AG08396 (cell line): ENCODE results near the gene ATP12A.
"Not testable (repeated sequence)": the region's sequence is repeated elsewhere in the genome, so short reads cannot be mapped to it uniquely, and the experiment has no call there.

Experiments
- DNase-seq: peaks from one replicate; pipeline ENCODE4 v3.0.0; 2012; ENCODE audit warnings: low spot score, mixed read lengths

The ATP12A gene

GRCh38 chr13:24688950-24689349 lies 8.7 kb downstream of the ATP12A start:
- DNase-seq, result no peak

DNA sequence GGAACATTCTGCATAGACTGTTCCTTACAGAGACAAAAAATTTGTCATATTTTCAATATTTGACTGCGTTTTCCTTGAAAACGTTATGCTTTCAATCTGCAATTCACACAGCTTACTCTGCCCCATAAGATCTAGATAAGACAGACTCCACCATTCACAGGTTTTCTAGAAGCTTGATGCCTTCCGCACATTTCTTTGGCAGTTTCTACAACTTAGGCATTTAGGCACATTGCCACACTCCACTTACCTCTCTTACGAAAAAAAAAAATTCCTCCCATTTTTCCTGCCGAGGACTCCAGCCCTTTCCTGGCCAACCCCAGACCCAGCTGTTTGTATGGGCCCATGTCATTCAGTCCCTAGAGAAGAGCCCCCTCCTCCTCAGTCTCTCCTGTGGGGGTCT lies 11.2 kb downstream of the ATP12A start:
- DNase-seq, result no peak

DNA sequence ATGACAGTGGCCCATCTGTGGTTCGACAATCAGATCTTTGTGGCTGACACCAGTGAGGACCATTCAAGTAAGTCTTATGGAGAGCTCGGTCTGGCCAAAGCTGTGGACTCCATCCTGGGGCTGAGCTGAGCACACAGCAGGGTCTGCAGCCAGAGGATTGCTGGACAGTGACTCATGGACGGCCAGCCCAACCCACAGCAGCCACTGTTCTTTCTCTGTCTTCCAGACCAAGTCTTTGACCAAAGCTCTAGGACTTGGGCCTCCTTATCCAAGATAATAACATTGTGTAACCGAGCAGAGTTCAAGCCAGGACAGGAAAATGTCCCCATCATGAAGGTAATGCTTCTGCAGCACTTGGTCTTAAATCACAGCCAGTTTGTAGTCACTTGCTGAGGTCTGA lies 12.4 kb downstream of the ATP12A start:
- DNase-seq, result peak; percentile 75

DNA sequence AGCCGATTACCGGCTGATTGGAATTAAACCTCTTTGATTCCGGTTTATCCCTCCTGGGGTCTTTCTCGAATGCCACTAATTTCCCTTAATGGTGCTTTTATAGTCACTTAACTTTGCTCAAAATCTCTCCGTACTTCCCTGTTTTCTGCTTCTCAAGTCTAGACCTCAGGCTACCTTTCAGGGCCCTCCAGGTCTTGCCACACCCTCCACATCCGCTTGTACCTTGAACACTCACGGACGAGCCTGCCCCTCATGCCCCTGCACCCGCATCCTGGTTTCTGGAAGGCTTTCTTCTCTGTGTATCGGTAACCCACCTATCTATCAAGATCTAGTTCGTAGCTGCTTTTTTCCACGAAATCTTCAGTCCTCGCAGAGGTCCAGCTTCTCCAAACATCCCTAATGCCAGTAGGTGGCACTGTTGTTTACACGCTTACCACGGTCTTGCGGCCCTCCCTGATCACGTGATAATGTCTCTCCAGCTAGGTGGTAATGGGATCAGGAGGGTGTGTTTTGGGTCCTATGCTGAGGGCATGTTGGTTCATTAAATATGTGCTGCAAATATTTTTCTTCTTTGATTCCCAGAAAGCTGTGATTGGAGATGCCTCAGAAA lies 13.8 kb downstream of the ATP12A start:
- DNase-seq, result peak; percentile 73

DNA sequence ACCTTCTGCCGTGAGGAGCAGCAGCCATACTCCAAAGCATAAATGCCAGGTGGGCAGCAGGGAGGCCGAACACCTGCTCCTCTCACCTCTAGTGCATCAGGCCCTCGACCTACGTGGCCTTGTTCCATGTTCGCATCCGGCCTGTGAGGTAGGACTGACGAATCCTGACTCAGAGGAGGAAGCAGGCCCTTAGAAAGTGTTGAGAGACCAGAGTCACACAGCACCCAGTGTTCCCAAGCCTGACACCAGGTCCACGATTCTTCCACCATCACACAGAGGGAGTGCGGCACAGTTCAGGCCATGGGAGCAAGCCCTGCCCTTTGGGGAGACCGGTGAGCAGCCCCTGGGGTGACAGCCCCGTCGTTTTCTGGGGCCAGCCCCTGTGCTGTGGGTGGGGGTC lies 14.7 kb downstream of the ATP12A start:
- no peak for DNase-seq

DNA sequence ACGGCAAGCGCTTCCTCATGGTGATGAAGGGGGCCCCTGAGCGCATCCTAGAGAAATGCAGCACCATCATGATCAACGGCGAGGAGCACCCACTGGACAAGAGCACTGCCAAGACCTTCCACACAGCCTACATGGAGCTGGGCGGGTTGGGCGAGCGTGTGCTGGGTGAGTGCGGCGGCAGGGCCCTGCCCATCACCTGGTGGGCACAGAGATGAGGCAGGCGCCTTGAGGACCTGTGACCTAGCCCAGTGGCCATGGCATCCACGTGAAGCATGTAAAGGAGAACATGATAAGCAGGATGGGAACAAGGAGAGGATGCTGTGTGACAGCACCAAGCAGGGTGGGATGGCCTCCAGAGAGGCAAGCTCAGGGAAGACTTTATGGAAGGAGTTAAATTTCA lies 18.5 kb downstream of the ATP12A start:
- DNase-seq, result no peak

GRCh38 chr13:24699541-24699940 lies 19.3 kb downstream of the ATP12A start:
- DNase-seq, result no peak

GRCh38 chr13:24700539-24700938 lies 20.3 kb downstream of the ATP12A start:
- no peak for DNase-seq

DNA sequence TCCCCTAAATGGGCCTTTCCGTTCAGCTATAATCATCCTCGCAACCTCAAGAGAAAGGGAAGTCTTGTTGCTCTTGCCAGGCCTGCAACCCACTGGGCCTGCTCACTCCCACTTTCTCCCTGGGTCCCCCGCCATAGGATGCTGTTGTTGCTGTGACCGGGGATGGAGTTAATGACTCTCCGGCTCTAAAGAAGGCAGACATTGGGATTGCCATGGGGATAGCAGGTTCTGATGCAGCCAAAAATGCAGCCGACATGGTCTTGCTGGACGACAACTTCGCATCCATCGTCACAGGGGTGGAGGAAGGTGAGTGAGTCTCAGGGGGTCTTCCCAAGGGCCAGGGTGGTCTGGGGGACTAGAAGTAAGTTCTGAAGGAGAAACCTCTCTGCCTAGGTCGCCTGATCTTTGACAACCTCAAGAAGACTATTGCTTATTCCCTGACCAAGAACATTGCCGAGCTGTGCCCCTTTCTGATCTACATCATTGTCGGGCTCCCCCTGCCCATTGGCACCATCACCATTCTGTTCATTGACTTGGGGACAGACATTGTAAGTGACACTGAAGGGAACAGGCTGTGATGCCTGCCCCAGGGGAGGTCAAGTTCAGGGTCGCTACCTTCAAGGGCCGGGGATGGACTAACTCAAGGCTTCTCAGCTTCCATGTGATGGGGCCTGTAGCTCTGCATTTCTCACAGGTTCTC lies 26.8 kb downstream of the ATP12A start:
- DNase-seq, result no peak

- DNase-seq, result no peak
These were observed 29.1 kb downstream of the ATP12A start for GRCh38 chr13:24709186-24709913.

DNA sequence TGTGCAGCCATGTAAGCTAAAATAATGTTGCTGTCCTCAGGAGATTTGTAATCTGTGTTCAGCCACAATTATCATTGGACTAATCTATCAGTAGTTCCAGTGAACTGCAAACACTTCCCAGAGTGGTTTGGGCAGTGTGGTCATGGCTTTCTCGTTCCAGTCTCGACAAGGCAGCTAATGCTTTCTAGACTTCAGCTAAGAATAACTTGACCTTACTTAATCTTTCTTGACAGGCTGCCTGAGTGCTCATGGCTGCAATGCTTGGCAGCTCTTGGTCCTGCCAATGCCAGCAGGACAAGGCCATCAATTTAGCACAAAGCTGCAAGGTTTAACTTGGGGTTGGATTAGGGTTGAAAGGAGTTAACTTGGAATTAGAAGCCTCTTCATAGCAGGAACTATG lies 32.8 kb downstream of the ATP12A start:
- DNase-seq, result no peak

- DNase-seq, result no peak
These were observed 35.8 kb downstream of the ATP12A start for GRCh38 chr13:24716011-24716410.

GRCh38 chr13:24716446-24716845 lies 36.2 kb downstream of the ATP12A start:
- DNase-seq, result no peak

DNA sequence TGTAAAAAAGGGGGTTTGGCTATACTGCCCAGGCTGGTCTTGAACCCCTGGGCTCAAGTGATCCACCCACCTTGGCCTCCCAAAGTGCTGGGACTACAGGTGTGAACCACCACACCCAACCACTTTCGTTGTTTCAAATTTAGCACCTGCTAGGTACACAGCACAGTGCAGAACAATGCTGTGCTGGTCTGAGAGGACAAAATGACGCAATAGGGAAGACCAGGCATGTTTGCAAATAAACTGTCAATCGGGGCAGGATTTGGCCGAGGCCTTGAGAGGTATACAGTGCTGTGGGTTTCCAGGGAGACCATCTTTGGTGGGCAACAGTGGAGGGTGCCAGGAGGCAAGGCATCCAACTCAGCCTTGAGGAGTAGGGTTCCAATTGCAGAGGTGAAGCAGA lies 37.0 kb downstream of the ATP12A start:
- no peak for DNase-seq

DNA sequence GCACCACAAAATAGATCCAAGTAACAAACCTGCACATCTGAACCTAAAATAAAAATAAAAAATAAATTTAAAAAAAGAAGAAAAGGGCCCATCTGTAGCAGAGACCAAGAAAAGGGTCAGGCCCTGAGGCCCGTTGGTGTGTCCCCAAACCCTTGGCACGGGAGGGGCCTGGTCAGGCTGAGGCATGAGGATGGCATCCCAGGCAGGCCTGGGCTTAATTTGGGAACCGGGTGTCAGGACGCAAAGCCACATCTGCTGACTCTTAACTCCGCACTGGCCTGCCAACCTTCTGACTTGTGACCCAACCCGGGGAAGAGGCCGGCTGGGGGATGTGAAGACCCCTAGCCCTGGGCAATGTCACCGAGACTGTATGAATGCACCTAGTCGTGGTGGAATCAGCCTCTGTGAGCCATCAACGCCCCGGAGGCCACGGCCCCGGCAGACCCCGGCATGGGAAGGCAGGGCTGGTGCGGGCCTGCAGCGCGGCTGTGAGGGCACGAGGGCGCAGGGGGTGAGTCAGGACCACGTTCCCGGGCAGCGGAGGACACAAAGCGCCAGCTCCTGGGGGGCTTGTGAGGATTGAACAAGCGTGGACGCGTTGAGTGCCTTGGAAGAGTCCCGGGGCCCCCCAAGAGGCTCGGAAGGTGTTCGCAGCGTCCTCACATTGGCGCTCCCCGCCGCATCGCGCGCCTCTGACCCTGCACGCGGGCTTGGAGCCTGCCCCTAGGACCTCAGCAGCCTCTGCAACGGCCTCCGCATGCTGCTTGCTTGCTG lies 38.2 kb downstream of the ATP12A start:
- no peak for DNase-seq

GRCh38 chr13:24719139-24719538 lies 38.9 kb downstream of the ATP12A start:
- no peak for DNase-seq

DNA sequence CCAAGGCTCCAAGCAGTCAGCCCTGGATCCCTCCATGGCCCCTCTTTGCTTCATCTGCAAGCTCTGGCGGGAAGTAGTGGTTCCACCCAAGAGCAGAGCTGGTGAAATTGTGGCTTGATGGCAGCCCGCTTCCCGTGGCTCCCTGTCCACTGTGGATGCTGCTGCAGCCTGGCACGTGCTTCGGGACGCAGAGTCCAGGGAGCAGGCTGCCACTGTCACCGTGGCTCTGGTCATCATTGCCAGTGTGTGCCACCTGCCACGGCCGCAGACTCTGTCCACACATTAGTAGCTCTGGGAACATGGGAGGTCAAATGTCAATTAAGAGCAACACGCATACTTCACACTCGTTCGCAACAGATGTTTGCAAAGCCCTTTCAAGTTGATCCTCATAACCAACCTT lies 43.0 kb downstream of the ATP12A start:
- no peak for DNase-seq

GRCh38 chr13:24724714-24725113 lies 44.5 kb downstream of the ATP12A start:
- DNase-seq, result no peak

DNA sequence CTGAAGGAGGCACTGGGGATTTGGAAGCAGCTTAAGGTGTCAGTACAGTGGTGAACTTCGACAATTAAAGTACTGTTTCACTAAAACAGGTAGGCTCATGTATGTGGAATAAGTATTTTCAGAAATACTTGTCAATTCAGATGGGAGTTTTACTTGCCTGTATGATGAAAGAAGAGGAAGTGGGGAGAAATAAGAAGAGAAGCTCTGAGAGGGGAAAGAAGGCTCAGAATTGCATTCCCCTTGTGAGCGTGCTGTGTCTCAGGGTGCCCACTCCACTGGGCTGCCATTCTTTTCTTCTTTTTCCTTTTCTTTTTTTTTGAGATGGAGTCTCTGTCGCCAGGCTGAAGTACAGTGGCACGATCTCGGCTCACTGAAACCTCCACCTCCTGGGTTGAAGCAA lies 45.2 kb downstream of the ATP12A start:
- no peak for DNase-seq

DNA sequence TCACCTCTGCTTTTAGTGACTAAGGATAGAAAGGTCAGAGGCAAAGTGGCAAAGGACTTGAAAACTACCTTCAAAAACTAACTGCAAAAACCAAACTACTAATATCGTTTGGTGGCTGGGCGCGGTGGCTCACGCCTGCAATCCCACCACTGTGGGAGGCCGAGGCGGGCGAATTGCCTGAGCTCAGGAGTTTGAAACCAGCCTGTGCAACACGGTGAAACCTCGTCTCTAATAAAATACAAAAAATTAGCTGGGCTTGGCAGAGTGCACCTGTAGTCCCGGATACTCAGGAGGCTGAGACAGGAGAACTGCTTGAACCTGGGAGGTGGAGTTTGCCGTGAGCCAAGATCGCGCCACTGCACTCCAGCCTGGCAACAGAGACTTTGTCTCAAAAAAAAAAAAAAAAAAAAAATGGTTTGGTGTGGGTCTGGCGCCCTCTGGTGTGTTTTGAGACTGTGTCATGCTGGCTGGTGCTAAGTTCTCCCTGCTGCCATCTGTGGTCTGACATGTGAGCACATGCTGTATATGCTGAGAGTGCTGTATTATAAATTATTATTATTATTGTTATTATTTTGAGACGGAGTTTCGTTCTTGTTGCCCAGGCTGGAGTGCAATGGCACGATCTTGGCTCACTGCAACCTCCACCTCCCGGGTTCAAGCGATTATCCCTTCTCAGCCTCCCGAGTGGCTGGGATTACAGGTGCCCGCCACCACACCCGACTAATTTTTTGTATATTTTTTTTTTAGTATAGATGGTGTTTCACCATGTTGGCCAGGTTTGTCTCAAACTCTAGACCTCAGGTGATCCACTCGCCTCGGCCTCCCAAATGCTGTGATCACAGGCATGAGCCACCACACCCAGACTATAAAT lies 47.8 kb downstream of the ATP12A start:
- peak; percentile 91 for DNase-seq

GRCh38 chr13:24730873-24731567 lies 50.8 kb downstream of the ATP12A start:
- not testable (repeated sequence) for DNase-seq
